ENCODE data around the gene CD164L2. TPM values are rescaled to one million over a fixed set of nuclear protein-coding genes. Genes with fewer than 3 reads are reported as not detected.
"Not testable (repeated sequence)": the region's sequence is repeated elsewhere in the genome, so short reads cannot be mapped to it uniquely, and the experiment has no call there.

The CD164L2 gene
- not detected for polyA plus RNA-seq (ENCODE audit: insufficient read length)

DNA sequence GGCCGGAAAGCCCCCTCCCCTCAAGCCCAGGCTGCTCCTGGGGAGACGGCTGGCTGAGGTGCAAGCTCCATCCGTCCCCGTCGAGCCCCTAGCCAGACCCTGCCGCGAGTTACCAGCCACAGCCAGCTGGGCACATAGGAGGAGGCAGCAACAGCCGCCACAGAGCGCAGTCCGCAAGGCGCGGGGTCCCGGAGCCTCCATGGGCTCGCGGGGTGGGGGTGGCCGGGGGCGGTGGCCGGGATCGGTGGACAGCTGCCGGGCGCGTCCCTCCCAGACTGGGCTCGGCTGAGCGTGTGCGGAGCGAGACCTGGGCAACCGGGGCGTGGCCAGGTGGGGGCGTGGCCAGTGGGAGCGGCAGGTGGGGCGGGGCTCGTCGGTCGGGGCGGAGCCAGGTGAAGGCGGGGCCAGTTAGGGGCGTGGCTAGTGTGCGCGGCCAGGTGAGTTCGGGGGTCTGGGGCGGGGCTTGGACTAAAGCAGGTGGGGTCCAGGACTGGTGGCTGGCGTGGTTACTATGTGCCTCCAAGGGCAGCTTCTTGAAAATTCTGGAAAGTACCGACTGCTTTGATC, at the start of gene CD164L2:
Gene CD164L2 (minus strand): TSS at position 295 of the 567 bp plus-strand sequence. CDS start 94 bp downstream, at position 201.
- no peak for DNase-seq

DNA sequence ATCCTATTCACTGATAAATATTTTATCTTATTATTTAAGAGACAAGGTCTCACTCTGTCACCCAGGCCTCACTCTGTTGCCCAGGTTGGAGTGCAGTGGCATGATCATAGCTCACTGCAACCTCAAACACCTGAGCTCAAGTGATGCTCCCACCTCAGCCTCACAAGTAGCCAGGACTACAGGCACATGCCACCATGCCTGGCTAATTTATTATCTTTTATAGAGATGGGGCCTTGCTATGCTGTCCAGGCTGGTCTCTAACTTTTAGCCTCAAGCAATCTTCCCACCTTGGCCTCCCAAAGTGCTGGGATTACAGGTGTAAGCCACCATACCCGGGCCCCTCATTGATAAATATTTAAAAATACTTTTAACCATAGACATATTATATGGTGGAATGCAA, 49.6 kb upstream of the CD164L2 start:
- DNase-seq = not testable (repeated sequence)

DNA sequence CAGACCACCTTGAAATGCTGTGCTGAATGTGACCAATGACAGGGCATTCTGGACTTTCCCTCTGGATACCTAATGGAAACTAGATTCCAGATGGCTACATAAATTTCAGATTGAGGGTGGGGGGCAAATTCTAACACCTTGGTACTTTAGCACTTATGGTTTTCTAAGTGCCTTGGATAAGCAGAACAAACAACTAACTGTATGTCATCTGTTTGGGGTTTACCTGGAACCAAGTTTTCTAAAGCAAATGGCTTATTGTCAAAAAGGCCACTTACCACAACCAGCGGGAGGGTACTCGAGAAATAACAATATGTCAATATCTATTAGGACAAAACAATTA, 48.4 kb upstream of the CD164L2 start:
- no peak for DNase-seq

DNA sequence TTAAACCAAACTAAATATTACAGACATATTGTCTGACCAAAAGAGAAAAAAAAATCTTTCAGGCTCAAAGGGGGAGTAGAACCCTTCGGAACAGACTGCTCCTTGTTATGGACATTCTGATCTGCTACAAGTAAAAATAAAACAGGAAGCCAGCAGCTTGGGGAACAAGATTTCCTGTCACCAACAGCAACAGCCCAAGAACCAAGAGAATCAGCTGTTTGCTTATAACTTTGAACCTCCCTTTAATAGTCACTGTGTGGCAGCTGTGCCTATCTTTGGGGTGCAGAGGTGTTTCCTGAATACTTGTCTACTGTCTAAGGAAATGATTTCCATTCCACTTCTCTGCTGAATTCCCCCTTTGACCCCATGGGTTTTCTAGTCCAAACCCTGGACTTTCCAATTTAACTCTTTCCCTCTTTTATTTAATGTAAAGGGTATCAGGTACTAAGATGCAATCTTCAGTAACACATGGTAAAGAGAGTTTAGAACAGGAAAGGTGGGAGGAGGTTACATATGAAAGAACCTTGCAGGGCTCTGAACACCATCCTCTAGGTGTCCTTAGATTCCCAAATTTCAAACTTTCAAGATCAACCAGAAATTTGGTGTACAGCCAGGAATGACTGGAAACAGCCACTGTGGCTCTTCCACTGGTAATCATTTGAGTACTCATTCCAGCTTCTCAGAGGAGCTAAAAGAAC, 47.9 kb upstream of the CD164L2 start:
- DNase-seq = no peak

DNA sequence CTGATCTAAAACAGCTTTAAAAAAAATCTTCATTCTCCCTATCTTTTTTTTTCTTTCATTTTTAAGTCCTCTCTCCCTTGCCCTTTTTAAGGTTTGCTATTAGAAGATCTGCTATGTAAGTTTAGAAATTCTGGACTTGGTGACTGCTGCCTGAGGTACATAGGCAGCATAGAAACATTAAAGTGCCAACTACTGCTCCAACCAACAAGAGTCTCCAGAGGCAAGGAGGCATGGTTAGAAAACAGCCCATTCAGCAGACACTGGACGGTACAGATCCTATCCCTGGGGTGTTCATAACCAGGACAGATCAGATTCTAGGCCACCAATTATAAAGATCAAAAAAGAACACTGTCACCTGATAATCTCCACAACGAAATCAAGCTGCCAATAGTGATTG, 45.9 kb upstream of the CD164L2 start:
- no peak for DNase-seq

DNA sequence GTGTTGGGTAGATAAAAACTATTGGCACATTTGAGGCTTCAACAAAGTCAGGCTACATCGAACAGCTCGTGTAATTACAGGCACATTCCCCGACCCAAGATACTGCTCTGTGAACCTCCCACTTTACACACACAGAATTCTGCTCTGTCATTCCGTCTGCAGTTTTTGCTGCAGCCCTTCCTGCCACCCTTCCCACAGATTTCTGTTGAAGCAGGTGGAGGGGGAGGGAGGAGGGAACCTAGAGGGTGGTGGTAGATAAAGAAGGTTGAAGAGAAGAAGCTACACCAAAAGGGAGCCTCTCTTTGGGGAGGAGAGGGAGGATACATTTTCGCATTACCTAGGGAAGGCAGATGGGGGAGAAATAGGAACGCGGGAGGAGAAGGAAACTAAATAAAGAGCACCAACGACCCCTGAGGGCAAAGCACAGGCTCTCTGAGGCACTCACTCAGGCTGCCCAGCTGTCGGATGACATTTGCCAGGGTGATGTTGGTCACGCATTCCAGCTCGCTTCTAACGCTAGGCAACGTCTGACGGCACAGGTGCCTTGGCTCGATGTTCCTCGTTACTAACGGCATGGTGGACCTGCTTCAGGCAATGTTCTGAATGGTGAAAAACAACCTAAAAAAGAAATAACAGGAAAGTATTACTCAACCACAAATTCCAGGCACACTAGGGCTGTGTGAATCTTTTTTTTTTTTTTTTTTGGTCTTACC, 45.3 kb upstream of the CD164L2 start:
- no peak for DNase-seq

DNA sequence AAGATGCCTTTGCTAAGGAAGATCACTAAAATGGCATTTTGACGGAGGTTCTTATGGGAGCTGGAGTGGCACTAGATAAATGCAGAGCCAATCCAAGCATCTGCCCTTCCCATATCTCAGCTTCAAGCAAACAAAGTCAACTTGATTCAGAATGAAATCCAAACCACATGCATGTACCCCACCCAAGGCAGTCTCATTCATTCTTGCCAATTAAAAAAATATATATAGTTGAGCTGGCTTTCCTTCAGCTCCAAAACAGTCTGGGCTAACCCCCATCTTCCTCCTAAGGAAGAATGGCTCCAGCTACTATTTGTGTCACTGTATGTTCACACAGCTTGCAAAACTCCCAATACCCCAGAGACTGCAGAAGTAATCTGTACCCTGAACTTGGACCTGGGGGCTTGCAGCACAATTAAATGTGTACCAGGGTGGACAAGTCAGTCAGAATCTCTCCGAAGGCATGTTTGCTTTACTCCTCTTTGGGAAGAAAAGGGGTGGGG, 44.7 kb upstream of the CD164L2 start:
- no peak for DNase-seq

DNA sequence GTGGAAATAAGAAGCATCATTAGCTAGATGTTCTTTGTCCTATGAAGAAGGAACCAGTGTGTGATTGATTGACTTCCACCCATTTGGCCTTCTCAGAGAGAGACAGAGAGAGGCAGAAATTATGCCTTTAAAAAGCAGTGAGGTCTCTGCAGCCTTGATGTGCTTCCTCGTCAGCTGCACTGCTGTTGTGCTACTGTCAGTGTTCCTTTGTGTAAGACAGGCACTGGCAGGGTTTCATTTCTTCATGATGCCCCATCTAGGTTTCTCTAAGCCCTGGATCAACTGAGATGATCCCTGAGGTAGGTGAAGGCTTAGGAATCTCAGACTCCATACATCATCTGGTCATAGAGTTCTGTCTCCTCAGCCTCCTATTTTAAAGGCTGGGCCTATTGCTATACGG, 44.2 kb upstream of the CD164L2 start:
- DNase-seq = no peak

DNA sequence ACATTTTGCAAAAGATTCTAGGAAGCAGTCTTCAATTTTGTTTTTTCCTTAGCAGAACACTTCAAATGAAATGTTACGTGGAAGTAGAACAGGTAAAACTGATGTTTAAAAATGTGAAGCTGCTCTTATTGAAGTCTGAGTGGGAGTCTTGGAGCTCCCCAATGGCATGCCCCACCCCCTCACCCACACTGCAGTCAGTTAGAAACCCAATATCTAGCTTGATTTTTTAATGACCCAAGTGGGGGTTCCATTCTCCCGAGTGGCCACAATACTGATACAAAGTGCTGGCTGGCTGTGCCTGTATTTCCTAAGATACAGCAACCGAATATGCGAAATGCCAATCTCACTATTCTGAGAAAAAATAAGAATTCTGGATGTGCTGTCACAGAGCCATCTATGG, 40.6 kb upstream of the CD164L2 start:
- DNase-seq = no peak

DNA sequence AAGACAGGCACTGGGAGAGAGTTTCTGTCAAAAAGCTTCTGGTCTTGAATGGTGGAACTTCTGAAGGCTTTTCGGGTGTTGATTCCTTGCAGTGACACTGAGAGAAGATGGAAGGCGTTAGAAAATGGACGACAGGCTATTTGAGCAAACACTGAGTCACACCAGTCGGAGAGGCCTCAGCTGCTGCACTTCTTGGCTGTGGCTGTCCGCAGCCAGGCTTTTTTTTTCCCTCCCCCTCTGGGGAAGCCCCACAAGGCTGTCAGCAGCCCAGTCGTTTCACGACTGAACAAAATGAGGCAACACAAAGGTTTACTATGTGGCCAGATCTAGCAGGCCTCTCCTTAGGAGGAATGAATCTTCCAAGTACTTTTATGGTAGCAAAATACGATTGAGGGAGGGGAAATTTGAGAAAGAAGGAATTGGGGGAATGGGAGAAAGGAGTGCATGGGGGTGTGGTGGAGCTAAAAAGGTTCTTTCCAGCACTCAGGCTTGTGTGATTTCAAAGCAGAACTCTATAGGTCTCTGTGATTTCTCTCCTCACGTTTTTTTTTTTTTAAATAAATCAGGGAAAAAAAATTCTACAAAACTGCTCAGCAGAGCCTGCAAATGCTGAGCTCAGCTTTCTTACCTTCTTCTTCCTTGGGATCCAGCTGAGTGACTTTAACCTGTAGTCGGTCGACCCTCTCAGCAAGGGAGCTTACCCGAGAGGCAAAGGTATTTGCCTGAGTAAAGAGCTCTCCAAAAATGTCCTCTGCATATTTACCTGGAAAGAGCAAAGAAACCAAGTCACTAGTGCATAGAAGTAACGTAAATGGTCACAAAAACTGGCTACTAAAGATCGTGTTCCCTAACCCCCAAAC, 35.4 kb upstream of the CD164L2 start:
- peak; percentile 85 for DNase-seq

DNA sequence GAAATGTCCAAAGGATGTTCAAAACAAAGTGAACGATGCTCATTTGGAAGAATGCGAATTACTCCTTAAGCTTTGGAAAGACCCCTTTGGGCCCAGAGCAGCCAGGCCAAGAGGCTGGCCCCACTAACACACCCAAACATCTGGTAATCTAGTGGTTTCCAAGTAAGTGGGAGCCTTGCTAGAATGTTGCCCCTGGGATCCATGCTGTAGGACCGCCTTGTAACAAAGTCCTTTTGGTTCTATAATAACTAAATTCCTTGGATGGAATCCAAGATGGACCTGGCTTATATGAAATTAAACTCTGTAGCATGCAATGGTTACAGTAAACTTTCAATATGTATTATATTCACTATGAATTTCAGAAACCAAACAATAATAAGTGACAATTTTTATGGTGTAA, 34.6 kb upstream of the CD164L2 start:
- no peak for DNase-seq

DNA sequence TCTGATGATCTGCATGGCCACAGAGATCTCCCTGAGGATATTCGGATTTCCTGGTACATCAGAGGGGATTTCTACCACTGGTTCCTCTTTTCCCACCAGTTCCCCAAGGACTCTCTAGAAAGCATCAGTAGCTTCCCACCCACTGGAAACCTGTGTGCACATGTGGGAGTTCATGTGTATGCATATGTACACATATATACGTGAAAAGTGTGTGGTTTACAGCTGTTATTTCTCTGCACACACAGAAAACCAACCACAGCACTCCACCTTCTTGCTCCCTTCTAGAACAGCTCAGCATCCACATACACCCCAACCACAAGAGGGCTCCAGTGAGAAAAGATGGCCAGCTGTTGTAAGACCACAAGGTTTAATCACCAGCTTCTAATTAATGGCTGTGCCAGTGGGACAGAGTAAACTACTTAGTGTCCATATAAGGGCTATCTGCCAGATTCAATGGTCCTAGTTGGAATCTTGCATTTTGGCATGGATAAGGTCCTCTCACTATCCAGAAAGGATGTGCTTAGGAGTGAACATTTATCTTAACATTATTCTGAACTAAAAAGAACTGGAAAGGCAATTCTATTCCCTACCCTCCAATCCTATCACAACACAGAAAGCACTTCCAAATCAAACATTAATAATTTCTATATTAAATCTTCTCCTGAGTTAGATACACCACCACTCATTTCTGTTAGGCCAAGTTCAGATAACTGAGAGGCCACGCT, 33.4 kb upstream of the CD164L2 start:
- DNase-seq = no peak

DNA sequence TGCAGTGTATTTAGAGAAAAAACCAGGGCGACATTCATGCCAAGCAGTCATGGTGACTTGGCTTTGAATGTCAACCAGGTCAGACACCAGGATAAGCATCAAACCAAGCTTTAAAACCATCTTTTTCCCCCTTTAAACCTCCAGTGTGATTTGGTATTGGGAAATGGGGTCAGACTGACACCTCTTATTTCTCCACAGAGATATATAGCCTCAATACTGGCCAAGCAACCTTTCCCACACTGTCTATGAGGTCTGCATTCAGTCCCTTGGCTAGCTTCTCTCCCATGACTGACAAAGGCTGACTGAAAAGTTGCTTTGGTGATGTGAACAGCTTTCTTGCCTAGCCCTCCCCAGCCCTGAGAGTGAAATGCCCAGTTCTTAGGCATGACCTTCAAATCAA, 31.0 kb upstream of the CD164L2 start:
- no peak for DNase-seq

DNA sequence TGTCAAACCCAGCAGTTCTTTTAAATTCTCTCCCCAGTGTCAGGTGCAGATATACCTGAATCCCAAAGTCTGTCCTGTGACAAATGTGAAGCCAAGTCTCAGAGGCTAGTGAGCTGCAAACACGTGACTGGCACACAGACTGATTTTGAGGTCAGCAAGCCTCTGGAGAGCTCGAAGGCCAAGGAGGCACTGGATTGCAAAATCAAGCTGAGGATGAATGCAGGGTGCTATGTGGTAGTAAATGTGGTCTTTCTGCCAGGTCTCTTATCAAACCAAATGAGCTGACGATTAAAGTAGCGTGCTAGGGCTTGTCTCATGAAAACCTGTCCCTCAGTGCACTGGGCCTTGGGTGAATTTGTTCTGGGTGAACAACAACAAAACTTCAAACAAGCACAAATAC, 29.9 kb upstream of the CD164L2 start:
- DNase-seq = no peak

DNA sequence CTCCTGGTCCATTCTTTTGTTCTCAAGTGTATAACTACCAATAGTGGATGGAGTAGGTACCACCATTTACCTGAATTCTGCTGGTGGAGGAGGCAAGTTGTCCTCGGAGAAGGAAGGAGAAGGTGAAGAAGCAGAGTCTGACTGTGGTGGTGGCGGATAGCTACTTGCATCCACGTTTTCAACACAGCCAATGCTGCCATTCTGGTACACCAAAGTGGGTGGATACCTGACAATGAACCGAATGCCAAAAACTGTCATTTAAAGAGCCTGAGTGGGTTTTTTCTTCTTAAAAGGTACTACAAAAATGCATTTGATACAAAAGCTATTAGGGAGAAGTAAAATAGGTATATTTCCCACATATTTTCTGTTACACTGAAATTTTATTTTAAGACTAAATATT, 29.4 kb upstream of the CD164L2 start:
- DNase-seq = no peak

DNA sequence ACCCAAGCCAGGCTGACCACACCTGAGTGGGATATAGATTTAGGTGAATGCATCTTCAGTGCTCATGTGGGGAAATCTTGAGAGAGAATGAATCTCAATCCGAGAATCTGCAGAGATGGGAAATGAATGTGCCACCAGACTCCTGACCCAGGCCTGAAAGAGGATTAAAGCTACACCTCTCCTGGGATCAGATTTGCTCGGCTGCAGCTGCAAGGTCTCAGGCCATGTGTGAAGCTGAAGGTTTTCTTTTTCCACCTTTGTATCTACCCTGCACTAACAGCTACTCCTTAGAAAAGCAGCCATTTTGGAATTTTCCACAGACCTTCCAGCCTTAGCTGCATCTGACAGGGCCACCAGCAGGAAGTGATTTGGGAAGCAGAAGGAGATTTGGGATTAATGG, 27.6 kb upstream of the CD164L2 start:
- DNase-seq = no peak

DNA sequence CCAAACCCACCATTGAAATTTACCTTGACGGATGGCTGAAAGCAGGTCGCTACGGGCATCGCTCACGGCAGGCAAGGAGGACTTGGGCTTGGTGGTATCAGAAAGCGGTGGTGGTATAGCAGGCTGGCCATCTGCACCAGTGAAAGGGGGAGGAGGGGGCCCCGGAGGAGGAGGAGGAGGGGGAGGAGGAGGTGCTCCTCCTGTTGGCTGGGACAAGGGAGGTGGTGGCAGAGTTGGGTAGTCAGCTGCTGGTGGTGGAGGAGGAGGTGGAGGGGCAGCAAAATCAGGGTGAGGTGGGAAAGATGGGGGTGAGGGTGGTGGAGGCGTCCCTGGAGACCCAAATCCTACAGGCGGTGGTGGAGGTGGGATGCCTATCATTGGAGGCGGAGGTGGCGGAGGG, 26.5 kb upstream of the CD164L2 start:
- DNase-seq = no peak

DNA sequence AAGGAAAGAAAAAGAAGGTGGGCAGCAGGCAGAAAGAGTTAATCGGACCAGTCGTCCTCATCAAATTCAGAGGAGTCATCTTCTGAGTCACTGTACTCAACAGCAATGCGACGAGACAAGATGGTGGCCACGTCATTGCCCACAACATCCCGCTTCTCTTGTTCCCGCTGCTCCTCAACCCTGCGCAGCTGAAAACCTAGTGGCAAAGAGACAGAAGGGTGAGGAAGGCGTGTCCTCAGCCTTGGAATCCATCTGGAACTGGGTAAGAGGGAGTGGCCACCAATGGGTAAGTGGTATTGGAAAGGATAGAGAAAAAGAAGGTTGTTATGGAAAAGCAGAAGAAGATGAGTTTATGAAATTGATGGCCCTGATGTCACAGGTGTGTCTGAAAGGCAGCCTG, 25.0 kb upstream of the CD164L2 start:
- DNase-seq = no peak

DNA sequence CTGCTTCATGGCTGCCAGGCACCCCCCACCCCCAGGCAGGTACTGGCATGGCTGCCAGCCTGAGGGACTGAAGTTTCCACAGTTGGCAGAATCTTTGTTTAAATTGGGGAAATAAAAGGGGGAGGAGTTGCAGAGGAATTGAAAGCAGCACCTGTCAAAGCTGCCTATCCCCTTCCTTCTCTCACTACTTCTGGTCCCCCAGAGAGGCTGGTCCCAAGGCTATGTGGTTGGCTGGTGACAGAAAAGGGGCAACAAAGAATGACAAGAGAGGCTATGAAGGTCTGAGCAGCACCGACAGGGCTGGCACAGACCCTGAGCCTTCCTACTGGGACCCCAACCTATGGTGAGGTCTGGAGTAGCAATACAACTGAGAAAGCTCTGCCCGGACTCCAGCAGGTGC, 23.7 kb upstream of the CD164L2 start:
- DNase-seq = not testable (repeated sequence)

DNA sequence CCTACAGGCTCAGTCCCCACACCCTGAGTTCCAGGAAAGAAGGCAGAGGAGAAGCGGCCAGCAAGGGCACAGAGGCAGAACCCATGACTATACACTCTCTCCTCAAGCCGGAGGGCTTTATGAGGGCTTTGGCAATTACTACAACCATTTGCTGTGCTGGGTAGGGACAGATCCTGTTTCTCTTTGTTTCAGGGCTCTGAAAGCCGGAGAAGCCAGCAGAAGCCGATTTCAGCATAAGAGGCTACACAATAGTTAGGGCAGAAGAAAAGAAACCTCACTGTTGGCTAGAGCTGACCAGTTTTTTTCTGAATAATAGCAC, 23.2 kb upstream of the CD164L2 start:
- DNase-seq = no peak

DNA sequence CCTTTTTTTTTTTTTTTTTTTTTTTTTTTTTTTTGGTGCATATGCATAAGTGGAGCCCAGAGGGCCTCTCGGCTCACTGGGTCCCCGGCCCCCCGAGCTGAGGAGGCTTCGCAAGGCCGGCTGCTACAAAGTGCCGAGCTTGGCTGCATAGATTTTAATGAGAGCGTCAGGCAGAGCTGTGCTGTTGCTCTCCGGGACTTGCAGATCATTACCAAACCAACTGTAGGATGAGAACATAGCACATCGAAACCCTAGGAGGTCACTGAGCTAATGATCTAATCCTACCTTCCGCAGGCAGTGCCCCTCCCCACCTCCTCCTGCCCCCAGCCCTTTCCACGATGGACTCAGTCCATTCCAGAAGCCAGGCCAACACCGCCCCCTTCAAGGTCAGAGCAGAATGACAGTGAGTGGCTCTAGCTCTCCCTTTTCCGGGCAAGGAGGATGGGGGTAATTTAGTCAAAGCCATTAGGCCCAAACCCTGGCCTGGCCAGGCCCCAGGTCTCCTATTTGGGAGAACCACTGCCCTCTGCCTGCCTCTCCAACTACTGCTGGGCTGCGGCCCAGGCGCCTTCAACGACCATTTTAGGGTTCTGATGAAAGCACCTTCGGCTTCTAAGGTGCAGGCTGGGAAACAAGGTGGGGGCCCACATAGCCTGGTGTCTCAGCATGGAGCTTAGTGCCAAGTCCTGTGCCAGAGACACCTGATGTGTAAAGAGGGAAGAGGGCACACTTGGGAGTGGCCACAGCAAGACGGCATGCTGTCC, 22.6 kb upstream of the CD164L2 start:
- DNase-seq = not testable (repeated sequence)

DNA sequence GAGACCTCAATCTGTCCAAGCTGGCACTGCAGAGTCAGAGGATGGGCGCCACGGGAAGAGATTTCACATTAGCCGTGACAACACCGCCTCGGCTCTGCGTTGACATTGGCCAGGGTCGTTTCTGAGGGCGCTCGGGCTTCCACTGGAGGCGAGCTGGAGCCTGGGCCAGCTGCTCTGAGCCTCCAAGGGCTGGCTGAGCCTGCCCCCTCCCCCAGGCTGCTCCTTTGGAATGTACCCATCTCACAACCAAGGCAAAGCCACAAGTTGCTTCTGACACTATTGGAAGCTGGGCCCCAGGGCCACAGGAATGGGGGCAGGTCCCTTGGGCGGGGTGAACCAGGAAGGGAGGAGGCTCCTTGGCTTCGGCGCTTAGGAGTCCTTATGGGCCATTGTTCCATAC, 21.9 kb upstream of the CD164L2 start:
- DNase-seq = no peak

All from hindlimb muscle (tissue), 1 donor.